Upper lobe of left lung (tissue), 4 donors: ENCODE data around the gene TMEM181.
A peak's percentile ranks its signal among the peaks of the same experiment; 100 is the strongest.

ENCODE experiments used
- EP300 ChIP-seq, 4 donors: sonication (generic); formaldehyde crosslinking; IDR thresholded peaks; one replicate each; pipeline ENCODE4 v1.5.1; 2017; ENCODE audit warnings: antibody characterized with exemption in 4 of 4, control low read depth in 2 of 4
- POLR2A ChIP-seq, 4 donors: fragments of 450-650 bp; IDR thresholded peaks; one replicate each; pipeline ENCODE4 v1.5.1; 2016 to 2017; ENCODE audit warnings: antibody characterized with exemption in 4 of 4, mild to moderate bottlenecking in 2 of 4
- POLR2AphosphoS5 ChIP-seq, 2 donors: sonication (generic); formaldehyde crosslinking; IDR thresholded peaks; one replicate each; pipeline ENCODE4 v1.5.1; 2017; ENCODE audit warnings: antibody characterized with exemption in 2 of 2
- TF ChIP-seq, protein P1 (sequence below), 6 experiments: fragments of 450-650 bp in 4 of 6; fragments of 200-600 bp in 2 of 6; sonication (generic) in 2 of 6; IDR thresholded peaks; one replicate each; pipeline ENCODE4 v1.5.1; 2016 to 2019; ENCODE audit warnings: antibody characterized with exemption in 6 of 6

GRCh38 chr6:158654498-158654897 lies 94.6 kb downstream of the TMEM181 start:
- TF ChIP-seq, protein P1, sequence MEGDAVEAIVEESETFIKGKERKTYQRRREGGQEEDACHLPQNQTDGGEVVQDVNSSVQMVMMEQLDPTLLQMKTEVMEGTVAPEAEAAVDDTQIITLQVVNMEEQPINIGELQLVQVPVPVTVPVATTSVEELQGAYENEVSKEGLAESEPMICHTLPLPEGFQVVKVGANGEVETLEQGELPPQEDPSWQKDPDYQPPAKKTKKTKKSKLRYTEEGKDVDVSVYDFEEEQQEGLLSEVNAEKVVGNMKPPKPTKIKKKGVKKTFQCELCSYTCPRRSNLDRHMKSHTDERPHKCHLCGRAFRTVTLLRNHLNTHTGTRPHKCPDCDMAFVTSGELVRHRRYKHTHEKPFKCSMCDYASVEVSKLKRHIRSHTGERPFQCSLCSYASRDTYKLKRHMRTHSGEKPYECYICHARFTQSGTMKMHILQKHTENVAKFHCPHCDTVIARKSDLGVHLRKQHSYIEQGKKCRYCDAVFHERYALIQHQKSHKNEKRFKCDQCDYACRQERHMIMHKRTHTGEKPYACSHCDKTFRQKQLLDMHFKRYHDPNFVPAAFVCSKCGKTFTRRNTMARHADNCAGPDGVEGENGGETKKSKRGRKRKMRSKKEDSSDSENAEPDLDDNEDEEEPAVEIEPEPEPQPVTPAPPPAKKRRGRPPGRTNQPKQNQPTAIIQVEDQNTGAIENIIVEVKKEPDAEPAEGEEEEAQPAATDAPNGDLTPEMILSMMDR (IDR thresholded peaks at IDR 0.05) = no peak
- TF ChIP-seq POLR2A (IDR thresholded peaks at IDR 0.05) (peak in 2 of 4 donors; percentile 5 to 34), POLR2AphosphoS5 (IDR thresholded peaks at IDR 0.05) (peak; percentile 45 to 72), EP300 (IDR thresholded peaks at IDR 0.05) (no peak)
